Measurements from ENCODE around the gene CEACAM7.

DNA sequence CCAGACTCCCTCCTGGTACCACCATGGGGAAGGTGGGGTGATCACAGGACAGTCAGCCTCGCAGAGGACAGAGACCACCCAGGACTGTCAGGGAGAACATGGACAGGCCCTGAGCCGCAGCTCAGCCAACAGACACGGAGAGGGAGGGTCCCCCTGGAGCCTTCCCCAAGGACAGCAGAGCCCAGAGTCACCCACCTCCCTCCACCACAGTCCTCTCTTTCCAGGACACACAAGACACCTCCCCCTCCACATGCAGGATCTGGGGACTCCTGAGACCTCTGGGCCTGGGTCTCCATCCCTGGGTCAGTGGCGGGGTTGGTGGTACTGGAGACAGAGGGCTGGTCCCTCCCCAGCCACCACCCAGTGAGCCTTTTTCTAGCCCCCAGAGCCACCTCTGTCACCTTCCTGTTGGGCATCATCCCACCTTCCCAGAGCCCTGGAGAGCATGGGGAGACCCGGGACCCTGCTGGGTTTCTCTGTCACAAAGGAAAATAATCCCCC, 19.9 kb upstream of the CEACAM7 start:
- TF ChIP-seq, protein P1, sequence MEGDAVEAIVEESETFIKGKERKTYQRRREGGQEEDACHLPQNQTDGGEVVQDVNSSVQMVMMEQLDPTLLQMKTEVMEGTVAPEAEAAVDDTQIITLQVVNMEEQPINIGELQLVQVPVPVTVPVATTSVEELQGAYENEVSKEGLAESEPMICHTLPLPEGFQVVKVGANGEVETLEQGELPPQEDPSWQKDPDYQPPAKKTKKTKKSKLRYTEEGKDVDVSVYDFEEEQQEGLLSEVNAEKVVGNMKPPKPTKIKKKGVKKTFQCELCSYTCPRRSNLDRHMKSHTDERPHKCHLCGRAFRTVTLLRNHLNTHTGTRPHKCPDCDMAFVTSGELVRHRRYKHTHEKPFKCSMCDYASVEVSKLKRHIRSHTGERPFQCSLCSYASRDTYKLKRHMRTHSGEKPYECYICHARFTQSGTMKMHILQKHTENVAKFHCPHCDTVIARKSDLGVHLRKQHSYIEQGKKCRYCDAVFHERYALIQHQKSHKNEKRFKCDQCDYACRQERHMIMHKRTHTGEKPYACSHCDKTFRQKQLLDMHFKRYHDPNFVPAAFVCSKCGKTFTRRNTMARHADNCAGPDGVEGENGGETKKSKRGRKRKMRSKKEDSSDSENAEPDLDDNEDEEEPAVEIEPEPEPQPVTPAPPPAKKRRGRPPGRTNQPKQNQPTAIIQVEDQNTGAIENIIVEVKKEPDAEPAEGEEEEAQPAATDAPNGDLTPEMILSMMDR (IDR thresholded peaks at IDR 0.05 in 8 of 11, conservative IDR thresholded peaks at IDR 0.05 in 3 of 11): no peak
- TF ChIP-seq POLR2A (IDR thresholded peaks at IDR 0.05): no peak
